GM19467 (cell line): ENCODE data around the gene KRTAP10-11.
"Not testable (repeated sequence)": the region's sequence is repeated elsewhere in the genome, so short reads cannot be mapped to it uniquely, and the experiment has no call there.

Experiments
- ATAC-seq: cut with Tn5 transposase; IDR thresholded peaks from one replicate; pipeline ENCODE4 v1.9.1; 2021; ENCODE audit warnings: mild to moderate bottlenecking, moderate library complexity; ENCODE audit not compliant: unreplicated experiment

The KRTAP10-11 gene, protein sequence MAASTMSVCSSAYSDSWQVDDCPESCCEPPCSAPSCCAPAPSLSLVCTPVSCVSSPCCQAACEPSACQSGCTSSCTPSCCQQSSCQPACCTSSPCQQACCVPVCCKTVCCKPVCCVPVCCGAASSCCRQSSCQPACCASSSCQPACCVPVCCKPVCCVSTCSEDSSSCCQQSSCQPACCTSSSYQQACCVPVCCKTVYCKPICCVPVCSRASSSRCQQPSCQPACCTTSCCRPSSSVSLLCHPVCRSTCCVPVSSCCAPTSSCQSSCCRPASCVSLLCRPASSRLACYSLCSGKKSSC

DNA sequence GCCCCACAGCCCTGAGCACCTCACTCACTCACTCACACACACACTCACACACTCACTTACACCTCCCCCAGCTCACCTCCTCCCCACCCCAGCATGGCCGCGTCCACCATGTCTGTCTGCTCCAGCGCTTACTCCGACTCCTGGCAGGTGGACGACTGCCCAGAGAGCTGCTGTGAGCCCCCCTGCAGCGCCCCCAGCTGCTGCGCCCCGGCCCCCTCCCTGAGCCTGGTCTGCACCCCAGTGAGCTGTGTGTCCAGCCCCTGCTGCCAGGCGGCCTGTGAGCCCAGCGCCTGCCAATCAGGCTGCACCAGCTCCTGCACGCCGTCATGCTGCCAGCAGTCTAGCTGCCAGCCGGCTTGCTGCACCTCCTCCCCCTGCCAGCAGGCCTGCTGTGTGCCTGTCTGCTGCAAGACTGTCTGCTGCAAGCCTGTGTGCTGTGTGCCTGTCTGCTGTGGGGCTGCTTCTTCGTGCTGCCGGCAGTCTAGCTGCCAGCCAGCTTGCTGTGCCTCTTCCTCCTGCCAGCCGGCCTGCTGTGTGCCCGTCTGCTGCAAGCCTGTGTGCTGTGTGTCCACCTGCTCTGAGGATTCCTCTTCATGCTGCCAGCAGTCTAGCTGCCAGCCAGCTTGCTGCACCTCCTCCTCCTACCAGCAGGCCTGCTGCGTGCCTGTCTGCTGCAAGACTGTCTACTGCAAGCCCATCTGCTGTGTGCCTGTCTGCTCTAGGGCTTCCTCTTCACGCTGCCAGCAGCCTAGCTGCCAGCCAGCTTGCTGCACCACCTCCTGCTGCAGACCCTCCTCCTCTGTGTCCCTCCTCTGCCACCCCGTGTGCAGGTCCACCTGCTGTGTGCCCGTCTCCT lies at the start of gene KRTAP10-11:
TSS of gene KRTAP10-11 (plus strand) at position 49 of the 856 bp plus-strand sequence. CDS start at position 94, 45 bp downstream.
- not testable (repeated sequence) for ATAC-seq

DNA sequence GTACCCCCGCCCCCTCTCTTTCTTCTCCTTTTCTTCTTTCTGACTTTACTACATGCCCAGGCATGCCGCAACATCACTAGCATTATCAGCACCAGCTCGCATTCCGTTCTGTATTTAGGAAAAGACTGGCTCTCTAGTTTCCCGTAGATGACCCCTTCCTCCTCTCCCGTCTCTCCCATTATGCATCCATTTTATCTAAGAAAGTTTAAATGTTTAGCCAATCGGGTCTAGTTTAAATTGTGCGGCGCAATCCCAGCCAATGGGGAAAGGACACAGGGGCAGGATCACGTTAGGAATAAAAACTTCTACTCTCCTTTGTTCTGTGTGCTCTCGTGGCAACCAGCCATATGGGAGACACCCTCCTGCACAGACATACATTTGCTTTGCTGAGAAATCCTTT lies 48.2 kb upstream of the KRTAP10-11 start:
- no peak for ATAC-seq

DNA sequence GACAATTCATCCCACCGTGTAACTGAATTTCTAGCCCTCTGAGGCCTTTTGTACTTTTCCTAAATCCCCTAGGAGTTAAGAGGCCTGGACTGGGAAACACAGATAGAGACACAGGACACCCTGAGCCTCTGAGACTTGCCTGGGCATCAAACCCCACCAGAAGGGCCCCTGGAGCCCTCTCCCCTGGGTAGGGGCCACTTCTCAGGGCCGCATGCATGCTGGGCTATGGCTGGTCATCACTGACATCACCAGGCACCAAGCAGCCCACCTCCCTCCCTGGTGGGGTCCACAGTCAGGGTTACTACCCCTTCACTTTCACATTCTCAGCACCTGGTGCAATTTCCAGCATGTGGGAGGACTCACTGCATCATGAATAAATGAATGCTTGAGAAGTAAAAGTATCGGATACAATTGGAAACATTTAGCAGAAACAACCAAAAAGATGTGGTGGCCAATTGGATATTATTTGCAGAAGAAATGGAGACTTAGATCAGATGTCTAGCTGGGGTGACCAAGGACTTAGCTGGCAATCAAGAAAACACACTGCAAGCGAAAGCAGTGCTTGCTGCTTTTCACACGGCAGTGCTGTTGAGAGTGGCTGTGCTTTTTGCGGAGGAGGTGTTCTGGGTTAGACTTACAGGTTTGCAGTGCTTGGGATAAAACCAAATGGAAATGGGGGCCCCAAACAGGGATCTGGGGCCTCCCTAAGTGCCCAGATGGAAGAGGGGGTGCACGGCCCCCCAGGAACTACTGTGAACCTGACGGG lies 46.8 kb upstream of the KRTAP10-11 start:
- ATAC-seq: no peak

DNA sequence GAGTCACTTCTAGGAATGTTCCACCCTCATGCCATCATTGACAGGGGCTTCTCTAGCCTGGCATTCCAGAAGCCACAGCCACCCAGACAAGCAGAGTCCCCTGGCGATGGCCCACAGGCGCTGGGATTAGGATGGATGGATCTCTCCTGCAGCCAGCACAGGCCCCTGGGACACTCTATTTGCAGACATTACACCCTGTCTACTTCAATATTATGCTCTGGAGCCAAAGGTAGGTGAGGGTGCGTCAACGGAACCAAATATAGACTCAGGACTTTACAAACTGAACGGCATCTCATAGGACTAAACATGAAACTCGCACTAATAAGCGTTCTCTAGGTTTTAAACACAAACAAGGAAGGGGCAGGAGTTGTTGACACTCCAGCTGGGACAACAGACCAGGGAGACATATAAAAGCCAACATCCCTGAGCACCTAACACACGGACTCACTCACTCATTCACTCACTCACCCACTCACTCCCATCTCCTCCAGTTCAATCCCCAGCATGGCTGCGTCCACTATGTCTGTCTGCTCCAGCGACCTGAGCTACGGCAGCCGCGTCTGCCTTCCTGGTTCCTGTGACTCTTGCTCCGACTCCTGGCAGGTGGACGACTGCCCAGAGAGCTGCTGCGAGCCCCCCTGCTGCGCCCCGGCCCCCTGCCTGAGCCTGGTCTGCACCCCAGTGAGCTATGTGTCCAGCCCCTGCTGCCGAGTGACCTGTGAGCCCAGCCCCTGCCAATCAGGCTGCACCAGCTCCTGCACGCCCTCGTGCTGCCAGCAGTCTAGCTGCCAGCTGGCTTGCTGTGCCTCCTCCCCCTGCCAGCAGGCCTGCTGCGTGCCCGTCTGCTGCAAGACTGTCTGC lies 45.9 kb upstream of the KRTAP10-11 start, which contains the start of gene KRTAP10-7:
TSS of gene KRTAP10-7 (plus strand) at position 480 of the 861 bp plus-strand sequence. CDS start at position 505, 25 bp downstream.
- ATAC-seq: not testable (repeated sequence)

DNA sequence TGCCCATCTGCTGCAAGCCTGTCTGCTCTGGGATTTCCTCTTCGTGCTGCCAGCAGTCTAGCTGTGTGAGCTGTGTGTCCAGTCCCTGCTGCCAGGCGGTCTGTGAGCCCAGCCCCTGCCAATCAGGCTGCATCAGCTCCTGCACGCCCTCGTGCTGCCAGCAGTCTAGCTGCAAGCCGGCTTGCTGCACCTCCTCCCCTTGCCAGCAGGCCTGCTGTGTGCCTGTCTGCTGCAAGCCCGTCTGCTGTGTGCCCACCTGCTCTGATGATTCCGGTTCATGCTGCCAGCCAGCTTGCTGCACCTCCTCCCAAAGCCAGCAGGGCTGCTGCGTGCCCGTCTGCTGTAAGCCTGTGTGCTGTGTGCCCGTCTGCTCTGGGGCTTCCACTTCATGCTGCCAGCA lies 45.1 kb upstream of the KRTAP10-11 start:
- not testable (repeated sequence) for ATAC-seq

DNA sequence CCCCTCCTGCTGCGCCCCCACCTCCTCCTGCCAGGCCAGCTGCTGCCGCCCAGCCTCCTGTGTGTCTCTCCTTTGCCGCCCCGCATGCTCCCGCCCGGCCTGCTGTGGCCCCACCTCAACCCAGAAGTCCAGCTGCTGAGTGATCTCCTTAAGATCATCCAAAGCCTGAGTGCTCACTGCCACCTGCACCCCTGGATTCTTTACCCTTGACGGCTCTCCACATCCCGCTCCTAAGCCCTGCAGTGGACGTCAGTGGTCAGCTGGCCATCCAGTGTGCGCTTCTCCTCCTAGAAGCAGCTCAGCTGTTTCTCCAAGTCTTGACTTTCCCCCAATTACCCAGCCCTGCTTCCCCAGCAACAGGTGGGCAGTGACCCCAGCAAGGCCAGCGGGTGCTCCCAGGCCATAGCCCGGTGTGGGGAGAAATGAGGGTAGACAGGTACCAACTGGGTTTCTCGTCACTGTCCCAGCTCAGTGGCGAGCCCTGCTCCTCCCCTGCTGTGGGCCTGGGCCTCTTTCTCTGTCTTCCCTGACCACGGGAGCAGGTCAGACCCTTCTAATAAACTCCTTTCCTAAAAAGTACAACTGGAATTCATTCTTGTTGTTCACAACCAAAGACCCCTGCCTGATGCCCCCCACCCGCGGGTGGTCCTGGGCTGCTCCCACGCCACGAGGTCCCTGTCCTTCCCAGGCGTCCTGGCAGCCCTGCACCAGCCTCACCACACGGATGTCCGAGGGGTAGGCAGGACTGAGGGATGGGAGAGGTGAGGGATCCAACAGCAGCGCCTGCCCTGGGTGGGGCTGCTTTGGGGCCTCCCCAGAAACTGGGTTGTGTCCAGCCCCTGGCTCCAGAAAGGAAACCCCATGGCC lies 44.4 kb upstream of the KRTAP10-11 start:
- no peak for ATAC-seq

DNA sequence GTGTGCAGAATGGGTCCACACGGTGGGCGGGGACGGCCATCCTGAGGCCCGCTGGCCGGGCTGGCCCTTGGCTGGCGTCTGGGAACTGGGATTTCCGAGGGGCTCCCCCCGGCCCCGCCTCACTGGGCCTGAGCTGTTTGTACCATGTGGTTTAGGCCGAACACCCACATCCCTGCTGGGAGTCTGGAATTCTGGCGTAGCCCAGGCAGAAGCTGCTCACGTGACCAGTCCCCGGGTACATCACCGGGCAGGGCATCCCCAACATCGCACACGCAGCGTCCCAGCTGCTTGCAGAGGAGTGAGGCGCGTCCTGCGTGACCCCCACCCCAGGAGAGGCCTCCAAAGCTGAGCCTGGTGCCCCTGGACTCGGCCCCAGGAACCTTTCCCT lies 43.8 kb upstream of the KRTAP10-11 start:
- ATAC-seq: no peak

DNA sequence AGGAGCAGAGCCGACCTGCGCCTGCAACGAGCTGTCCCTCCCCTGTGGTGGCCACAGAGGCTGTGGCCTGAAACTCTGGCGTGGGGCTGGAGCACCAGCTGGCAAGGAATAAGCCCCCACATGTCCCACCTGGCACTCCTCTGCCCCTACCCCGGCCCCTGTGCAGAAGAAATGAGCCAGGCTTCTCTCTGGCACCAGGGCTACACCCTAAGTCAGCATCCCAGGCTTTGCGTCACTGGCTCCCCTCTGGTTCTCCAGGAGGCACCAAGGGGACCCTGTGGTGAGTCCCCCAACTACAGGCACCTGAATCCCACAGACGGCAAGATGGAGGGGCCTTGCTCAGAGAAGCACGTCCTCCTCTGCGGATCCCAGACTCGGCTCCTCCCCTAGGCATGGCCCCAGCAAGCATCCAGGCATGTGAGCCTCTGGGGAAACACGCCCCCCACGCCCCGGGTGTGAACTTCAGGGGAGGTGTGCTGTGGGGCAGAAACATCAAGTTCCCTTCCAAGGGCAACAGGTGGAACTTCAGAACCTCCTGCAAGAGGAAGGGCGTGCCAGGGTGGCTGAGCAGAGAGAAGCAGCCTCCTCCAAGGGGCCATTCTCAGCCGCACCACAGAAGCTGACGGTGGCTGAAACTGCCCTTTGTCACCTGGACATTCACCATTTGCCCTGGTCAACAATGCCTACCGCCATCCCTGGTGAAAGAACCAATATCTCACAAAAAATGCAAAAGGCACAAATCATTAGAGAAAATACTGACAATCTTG lies 42.9 kb upstream of the KRTAP10-11 start:
- no peak for ATAC-seq

DNA sequence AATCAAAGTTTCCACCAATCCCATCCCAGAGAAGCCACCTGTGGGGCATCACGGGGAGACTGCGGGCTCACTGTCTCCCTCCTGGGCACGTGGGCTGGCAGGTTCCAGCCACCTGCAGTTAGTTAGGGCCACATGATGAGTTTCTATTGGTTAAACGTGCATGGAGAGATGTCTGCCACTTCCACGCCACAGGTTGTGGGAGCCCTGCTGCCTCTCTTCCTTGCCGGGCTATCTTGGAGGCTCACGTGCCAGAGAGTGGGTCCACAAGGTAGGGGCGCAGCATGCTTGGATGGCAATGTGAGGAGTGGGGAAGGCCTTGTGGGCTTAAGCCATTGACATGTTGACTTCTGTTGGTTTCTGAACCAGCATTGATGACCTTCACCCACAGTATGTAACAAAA lies 42.3 kb upstream of the KRTAP10-11 start:
- ATAC-seq: no peak

DNA sequence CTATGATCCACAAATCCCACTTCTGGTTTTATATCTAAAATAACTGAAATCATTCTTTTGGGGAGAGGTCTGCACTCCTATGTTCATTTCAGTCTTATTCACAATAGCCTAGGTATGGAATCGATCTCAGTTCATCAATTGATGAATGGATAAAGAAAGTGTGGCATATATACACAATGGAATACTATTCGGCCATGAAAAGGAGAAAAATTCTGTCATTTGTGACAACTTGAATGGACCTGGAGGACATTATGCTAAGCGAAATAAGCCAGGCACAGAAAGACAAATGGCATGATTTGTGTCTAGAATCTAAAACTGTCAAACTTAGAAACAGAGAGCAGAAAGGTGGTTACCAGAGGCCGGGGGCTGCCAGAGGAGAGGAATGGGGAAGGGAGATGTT lies 39.7 kb upstream of the KRTAP10-11 start:
- no peak for ATAC-seq

DNA sequence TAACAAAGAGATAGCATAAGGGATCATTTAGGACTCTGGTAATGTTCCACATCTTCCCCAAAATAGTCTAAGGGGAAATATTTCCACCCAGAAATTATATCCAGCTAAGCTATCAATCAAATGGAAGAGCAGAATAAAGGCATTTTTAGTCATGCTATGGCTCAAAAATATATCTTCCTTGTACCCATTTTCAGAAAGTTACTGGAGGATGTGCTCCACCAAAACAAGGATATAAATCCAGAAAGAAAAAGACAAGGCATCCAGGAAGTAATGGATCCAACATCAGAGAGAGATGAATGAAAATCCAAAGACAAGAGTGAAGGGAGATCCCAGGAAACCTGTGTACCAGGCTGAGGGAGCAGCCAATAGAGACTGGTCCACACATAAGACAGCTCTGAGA lies 37.0 kb upstream of the KRTAP10-11 start:
- no peak for ATAC-seq

DNA sequence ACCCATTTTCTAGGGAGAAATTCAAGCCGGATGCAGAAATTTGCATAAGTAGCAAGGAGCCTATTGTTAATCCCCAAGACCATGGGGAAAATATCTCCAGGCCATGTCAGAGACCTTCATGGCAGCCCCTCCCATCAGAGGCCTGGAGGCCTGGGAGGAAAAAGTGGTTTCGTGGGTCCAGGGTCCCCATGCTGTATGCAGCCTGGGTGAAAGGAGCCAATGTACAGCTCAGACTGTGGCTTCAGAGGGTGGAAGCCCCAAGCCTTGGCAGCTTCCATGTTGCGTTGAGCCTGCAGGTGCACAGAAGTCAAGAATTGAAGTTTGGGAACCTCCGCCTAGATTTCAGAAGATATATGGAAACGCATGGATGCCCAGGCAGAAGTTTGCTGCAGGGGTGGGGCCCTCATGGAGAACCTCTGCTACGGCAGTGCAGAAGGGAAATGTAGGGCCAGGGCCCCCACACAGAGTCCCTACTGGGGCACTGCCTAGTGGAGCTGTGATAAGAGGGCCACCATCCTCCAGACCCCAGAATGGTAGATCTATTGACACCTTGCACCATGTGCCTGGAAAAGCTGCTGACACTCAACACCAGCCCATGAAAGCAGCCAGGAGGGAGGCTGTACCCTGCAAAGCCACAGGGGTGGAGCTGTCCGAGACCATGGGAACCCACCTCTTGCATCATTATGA lies 35.9 kb upstream of the KRTAP10-11 start:
- ATAC-seq: not testable (repeated sequence)

DNA sequence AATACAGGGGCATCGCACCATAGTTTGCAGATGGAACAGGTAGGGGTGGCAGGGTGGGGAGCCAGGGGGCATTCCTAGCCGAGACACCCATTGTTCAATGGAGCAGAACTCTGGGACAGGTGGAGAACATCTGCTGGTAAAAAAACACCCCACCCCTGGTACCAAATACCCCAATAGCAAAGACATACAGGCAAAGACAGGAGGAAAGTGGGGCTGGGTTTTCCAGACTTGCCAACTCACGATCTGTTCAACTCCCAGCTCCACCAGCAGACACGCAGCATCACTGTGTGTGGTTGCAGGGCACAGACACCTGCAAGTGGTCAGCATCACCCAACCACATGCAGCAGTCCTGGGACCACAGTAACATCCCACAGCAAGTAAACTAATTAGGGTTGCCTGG lies 34.7 kb upstream of the KRTAP10-11 start:
- ATAC-seq: no peak

DNA sequence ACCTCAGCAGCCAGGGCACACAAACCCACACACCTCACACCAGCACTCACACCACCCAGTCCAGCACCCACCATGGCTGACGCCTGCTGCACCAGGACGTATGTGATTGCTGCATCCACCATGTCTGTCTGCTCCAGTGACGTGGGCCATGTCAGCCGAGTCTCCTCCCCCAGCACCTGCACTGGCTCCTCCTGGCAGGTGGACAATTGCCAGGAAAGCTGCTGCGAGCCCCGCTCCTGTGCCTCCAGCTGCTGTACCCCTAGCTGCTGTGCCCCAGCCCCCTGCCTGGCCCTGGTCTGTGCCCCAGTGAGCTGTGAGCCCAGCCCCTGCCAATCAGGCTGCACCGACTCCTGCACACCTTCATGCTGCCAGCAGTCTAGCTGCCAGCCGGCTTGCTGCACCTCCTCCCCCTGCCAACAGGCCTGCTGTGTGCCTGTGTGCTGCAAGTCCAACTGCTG lies 34.2 kb upstream of the KRTAP10-11 start, which contains the start of gene KRTAP10-8:
TSS of gene KRTAP10-8 (plus strand) at position 51 of the 458 bp plus-strand sequence. CDS start at position 73, 22 bp downstream.
- ATAC-seq: no peak

DNA sequence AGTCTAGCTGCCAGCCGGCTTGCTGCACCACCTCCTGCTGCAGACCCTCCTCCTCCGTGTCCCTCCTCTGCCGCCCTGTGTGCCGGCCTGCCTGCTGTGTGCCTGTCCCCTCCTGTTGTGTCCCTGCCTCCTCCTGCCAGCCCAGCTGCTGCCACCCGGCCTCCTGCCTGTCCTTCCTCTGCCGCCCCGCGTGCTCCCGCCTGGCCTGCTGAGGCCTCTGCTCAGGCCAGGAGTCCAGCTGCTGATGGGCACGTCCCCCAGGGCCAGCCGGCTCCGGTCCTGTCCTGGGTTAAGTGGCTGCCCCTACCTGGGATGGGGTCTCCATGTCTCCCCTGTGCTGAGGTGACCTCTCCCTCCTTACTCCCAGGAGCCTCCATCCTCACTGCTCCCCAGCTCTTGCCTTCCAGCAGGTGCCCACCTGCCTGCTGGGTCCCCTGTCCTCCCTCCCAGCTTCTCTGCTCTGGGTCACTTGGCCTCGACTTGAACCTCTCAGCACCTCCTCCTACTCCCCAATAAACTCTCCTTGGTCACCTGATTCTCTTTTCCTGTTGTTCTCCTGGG lies 33.5 kb upstream of the KRTAP10-11 start:
- no peak for ATAC-seq

DNA sequence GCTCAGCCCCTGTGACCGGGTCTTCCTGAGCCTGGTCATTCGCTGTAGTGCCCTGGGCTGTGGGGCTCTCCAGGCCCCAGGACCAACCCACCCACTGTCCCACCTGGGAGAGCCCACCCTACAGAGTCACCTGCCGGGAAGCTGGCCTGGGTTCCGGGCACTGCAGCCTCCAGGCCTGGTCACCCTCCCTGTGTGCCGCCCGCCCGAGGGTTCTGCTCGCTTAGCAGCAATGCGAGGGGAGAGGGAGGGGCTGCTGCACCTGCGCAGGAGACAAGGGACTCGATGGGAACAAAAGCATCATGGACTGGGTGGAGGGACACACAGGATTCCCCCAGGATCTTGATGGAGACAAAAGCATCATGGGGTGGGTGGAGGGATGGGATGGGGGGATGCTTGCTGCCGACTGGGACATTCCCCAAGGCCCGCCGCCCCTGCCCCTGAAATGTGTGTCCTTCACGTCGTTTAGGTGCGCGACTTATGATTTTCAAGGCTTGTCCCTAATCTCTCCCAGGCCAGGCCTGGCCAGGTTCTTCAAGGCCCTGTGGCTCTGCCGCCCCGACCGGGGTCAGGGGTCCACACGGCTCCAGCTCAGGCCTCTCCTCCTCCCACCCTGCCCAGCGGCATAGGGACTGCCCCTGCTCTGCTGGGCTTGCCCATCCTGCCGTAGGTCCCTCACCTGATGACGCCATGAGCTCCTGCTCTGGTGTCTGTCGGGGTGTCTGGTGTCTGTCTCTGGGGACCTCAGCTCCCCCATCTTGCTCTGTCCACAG lies 32.6 kb upstream of the KRTAP10-11 start:
- ATAC-seq: no peak

DNA sequence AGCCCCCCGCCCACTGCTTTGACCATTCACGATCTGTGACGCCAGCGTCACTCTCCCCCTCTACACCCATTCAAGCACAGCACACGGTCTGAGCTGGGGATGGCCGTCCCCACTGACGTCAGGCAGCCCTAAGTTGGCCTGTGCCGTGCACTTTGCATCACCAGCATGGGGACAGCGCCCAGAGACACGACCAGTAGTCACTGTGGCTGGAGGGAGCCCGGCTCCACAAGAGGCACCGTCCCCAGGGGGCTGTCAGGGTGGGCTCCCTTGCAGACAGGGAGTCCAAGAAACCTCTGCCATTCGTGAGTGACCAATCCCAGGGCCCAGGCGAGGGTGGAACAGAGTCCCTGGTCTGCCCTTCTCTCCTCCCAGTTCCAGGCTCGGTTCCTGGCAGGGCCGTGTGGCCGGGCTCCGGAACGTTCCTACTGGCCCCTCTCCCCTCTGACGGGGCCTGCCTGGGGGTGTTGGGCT lies 32.0 kb upstream of the KRTAP10-11 start:
- no peak for ATAC-seq
